ENCODE data around the gene IL32. TPM values are rescaled to one million over a fixed set of nuclear protein-coding genes. Genes with fewer than 3 reads are reported as not detected.

The IL32 gene
- total and polyA plus RNA-seq, 9 of the 15 experiments (the other 6 are each of a cell fraction or from before 2014, with no cell fraction given): 0.21 to 2.2 (median 0.37) TPM; not detected in 3

GRCh38 chr16:3089717-3090592 lies 24.5 kb downstream of the IL32 start:
- H4K20me1 ChIP-seq (replicated peaks; ENCODE audit: control insufficient read depth, insufficient read depth, low read length): no peaks in the 10 kb centered on the region
- intact Hi-C loops (cut with micrococcal nuclease): no loop called here
- no peak overlapping the region for H3K4me2 ChIP-seq (ENCODE audit: insufficient read depth, low read length)
- POLR2A ChIA-PET: interaction anchor here (0.6 to 1.1 kb wide), 3 partner anchors 10 to 42 kb away, joined by 3 to 4 read pairs (median 3); no protein-coding TSS in a partner anchor
- peaks cover 19 to 55% of the 10 kb centered on the region in 2 experiments for H3K4me1 ChIP-seq (replicated peaks in 1 of 2; ENCODE audit: control insufficient read depth in 2 of 2, insufficient read depth in 2 of 2, low read length in 2 of 2)
- no TSS peak for BruUV-seq (replicated peaks)
- no peak overlapping the region for H3K4me3 ChIP-seq
- no peak overlapping the region for H3K9ac ChIP-seq (ENCODE audit: insufficient read depth in 1 of 2, low read depth in 2 of 2, low read length in 2 of 2)
- in situ Hi-C loops (cut with MboI): no loop called here
- 64% methylated on average over 64 of the region's 81 CpGs for WGBS (ENCODE audit: insufficient coverage, low coverage, missing lambda C conversion rate)
- H3K9me1 ChIP-seq (ENCODE audit: control insufficient read depth, insufficient read depth, low read length): no peaks in the 10 kb centered on the region
- CTCF ChIA-PET (ENCODE audit: low intra/inter-chr PET ratio): no interaction called here
- H3K9me3 ChIP-seq (replicated peaks; ENCODE audit: control insufficient read depth, insufficient read depth, low read depth, low read length): no peaks in the 10 kb centered on the region
- no peak overlapping the region for H2AFZ ChIP-seq (ENCODE audit: low read depth, low read length)
- FAIRE-seq (no peak), DNase-seq (ENCODE audit: extremely low read depth in 1 of 4, low spot score in 3 of 4) (no peak), ATAC-seq (no peak)
- H3K27me3 ChIP-seq (ENCODE audit: control insufficient read depth in 2 of 2, insufficient read depth in 2 of 2, low read length in 2 of 2): peaks cover 2 to 26% of the 10 kb centered on the region in 2 experiments; a peak in 3 of 5 replicates
- no peak overlapping the region for H3K27ac ChIP-seq (ENCODE audit: extremely low read depth, low read depth, low read length)
- no peaks in the 10 kb centered on the region for H3K36me3 ChIP-seq (ENCODE audit: control insufficient read depth, insufficient read depth, low read length)
- H3K79me2 ChIP-seq (ENCODE audit: control insufficient read depth, insufficient read depth, low read length): no peaks in the 10 kb centered on the region
- TF ChIP-seq ZBTB33 (CRISPR knock-in tag; IDR thresholded peaks at IDR 0.05): peak; percentile 66; the same call in 1 of the 2 replicates
- no peak for TF ChIP-seq E2F4 (CRISPR knock-in tag; IDR thresholded peaks at IDR 0.05; ENCODE audit: low read depth)
